Measurements from ENCODE around the gene FAXDC2.

The FAXDC2 gene

DNA sequence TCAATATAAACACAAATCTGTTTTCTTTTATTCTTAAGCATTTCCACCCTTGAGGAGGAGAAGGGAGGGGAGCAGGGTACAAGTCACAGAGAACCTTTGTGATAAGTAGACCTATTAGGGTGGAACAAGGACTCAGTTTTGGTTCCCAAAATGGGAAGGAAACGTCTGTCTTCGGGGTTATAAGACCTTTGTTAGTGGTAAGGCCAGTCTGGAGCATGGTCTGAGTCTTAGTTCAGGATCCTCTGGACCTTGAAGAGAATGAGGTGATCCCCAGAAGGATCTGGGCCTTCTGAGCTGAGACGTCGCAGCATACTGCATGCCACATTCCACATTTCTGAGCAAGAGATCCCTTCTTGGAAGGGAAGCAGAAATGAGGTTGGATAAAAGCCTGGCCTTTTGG is 37.2 kb downstream of the FAXDC2 start:
- no peaks in the 10 kb centered on the region for H3K9me3 ChIP-seq (ENCODE audit: control insufficient read depth, low read length)
- no peak overlapping the region for H3K9ac ChIP-seq (ENCODE audit: low read length)
- DNase-seq (ENCODE audit: low read depth): no peak
- H3K4me3 ChIP-seq (ENCODE audit: low read length): no peak overlapping the region
- no peaks in the 10 kb centered on the region for H3K27me3 ChIP-seq (replicated peaks; ENCODE audit: control insufficient read depth, insufficient read depth, low read length)
- peaks cover 87% of the 10 kb centered on the region for H3K36me3 ChIP-seq (ENCODE audit: control insufficient read depth, insufficient read depth, low read length, severe bottlenecking)
- peaks cover 16% of the 10 kb centered on the region for H3K4me1 ChIP-seq (ENCODE audit: control insufficient read depth, insufficient read depth, low read length)

DNA sequence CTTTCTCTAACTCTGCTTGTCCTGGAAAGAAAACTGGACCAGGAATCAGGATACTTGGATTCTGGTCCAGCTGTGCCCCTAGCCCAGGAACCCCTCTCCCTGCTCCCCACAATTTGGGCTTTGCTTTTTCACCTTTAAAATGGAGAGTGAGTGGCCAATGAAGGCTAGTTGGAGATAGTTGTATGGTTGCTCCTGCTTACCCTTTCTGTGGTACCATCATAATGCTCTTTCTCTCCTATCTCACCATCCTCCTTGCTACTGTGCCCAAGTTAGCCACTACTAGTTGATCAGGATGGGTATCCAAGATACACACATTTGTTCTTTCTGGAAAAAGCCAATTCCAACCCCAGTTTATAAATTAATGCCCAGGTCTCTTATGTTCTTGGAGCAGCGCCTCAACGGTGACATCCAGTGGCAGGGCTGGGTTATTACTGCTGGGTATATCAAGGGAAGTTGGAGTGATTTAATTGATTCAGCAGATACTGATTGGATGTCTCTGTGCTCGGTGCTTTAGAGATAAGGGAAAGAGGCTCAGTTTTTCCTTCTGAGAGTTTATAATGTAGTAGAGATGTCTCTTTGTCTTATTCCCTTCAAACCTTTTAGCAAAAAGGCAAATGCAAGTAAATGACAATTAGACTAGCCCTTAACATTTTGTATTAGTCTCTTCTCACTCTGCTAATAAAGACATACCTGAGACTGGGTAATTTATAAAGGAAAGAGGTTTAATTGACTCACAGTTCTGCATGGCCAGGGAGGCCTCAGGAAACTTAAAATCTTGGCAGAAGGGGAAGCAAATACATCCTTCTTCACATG is 38.5 kb downstream of the FAXDC2 start:
- peak; percentile 81 for DNase-seq (ENCODE audit: low read depth)
- peaks cover 16% of the 10 kb centered on the region for H3K4me1 ChIP-seq (ENCODE audit: control insufficient read depth, insufficient read depth, low read length)
- H3K9ac ChIP-seq (ENCODE audit: low read length): peak overlapping the region; percentile 65
- peaks cover 87% of the 10 kb centered on the region for H3K36me3 ChIP-seq (ENCODE audit: control insufficient read depth, insufficient read depth, low read length, severe bottlenecking)
- no peaks in the 10 kb centered on the region for H3K27me3 ChIP-seq (replicated peaks; ENCODE audit: control insufficient read depth, insufficient read depth, low read length)
- no peak overlapping the region for H3K4me3 ChIP-seq (ENCODE audit: low read length)
- H3K9me3 ChIP-seq (ENCODE audit: control insufficient read depth, low read length): no peaks in the 10 kb centered on the region

DNA sequence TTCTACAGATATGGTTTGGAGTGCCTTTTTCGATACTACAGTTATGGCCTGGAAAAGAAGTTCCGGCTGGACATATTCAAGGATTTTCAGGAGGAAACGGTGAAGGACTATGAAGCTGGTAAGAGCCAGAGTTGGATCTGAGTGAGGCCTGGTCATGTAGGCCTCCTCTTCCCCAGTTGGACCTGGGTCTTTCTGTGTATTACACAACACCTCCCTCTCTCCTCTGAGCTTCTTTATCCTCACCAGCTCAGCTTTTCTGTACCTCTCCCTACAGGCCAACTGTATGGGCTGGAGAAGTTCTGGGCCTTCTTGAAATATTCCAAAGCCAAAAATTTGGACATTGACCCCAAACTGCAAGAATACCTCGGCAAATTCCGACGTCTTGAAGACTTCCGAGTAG is 39.2 kb downstream of the FAXDC2 start:
- H3K4me1 ChIP-seq (ENCODE audit: control insufficient read depth, insufficient read depth, low read length): peaks cover 16% of the 10 kb centered on the region
- H3K9ac ChIP-seq (ENCODE audit: low read length): peak overlapping the region; percentile 65
- H3K27me3 ChIP-seq (replicated peaks; ENCODE audit: control insufficient read depth, insufficient read depth, low read length): no peaks in the 10 kb centered on the region
- H3K4me3 ChIP-seq (ENCODE audit: low read length): no peak overlapping the region
- DNase-seq (ENCODE audit: low read depth): no peak
- peaks cover 87% of the 10 kb centered on the region for H3K36me3 ChIP-seq (ENCODE audit: control insufficient read depth, insufficient read depth, low read length, severe bottlenecking)
- H3K9me3 ChIP-seq (ENCODE audit: control insufficient read depth, low read length): no peaks in the 10 kb centered on the region

DNA sequence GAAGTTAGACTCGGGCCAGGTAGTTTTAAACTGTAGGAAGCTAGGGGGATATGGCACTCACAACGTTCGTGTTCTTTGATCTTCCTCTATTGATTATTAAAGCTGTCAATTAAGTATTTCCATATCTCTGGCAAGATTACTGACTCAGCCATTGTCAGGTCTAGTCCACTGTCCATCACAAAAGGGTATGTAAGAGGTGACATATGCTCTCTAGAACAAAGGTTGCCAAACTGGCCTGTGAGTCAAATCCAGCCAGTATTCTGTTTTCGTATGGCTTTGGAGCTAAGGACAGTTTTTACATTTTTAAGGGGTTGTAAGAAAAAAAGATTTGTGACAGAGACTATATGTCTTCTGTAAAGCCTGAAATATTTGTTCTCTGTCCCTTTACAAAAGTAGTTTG is 44.2 kb downstream of the FAXDC2 start:
- H3K36me3 ChIP-seq (ENCODE audit: control insufficient read depth, insufficient read depth, low read length, severe bottlenecking): peaks cover 94% of the 10 kb centered on the region

DNA sequence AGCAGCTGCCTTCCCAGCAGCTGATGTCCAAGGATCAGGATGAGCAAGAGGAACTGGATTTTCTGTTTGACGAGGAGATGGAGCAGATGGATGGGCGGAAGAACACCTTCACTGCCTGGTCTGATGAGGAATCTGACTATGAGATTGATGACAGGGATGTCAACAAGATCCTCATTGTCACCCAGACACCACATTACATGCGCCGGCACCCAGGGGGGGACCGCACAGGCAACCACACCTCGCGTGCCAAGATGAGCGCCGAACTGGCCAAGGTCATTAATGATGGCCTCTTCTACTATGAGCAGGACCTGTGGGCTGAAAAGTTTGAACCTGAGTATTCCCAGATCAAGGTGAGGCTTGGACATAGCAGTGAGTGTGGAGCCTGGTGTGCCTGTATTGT is 48.4 kb downstream of the FAXDC2 start:
- no peak overlapping the region for H3K4me3 ChIP-seq (ENCODE audit: low read length)

More for the DNA sequence above, 44.2 kb downstream of the FAXDC2 start:
- Histone ChIP-seq H3K9ac (ENCODE audit: low read length) (no peak overlapping the region), H3K27me3 (replicated peaks; ENCODE audit: control insufficient read depth, insufficient read depth, low read length) (no peaks in the 10 kb centered on the region), H3K4me3 (ENCODE audit: low read length) (no peak overlapping the region), H3K9me3 (ENCODE audit: control insufficient read depth, low read length) (no peaks in the 10 kb centered on the region), H3K4me1 (ENCODE audit: control insufficient read depth, insufficient read depth, low read length) (peaks cover 8% of the 10 kb centered on the region)
- no peak for DNase-seq (ENCODE audit: low read depth)

DNA sequence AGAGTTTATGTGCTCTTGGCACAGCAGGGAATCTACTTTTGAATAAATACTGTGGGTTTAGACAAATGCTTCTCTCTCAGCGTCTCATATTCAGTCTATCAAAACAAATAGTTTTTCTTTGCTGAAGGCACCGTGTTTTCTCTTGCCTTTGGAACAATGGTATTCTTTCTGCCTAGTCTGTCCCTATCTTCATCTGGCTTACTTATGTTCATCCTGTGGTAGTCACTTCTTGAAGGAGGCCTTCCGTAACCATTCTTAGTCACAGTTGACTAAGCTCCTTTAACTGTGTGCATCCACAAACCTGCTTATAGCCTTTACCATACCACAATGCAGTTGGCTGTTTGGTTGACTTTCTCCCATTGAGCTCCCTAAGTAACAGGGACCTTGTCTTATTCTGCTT is 49.3 kb downstream of the FAXDC2 start:
- peak; percentile 15 for DNase-seq (ENCODE audit: low read depth)
- H3K27me3 ChIP-seq (replicated peaks; ENCODE audit: control insufficient read depth, insufficient read depth, low read length): no peaks in the 10 kb centered on the region
- H3K9ac ChIP-seq (ENCODE audit: low read length): no peak overlapping the region
- H3K9me3 ChIP-seq (ENCODE audit: control insufficient read depth, low read length): no peaks in the 10 kb centered on the region
- peaks cover 96% of the 10 kb centered on the region for H3K36me3 ChIP-seq (ENCODE audit: control insufficient read depth, insufficient read depth, low read length, severe bottlenecking)
- H3K4me1 ChIP-seq (ENCODE audit: control insufficient read depth, insufficient read depth, low read length): peaks cover 4% of the 10 kb centered on the region
- H3K4me3 ChIP-seq (ENCODE audit: low read length): no peak overlapping the region

More for the DNA sequence above, 48.4 kb downstream of the FAXDC2 start:
- Histone ChIP-seq H3K36me3 (ENCODE audit: control insufficient read depth, insufficient read depth, low read length, severe bottlenecking) (peaks cover 97% of the 10 kb centered on the region), H3K27me3 (replicated peaks; ENCODE audit: control insufficient read depth, insufficient read depth, low read length) (no peaks in the 10 kb centered on the region), H3K9ac (ENCODE audit: low read length) (no peak overlapping the region), H3K9me3 (ENCODE audit: control insufficient read depth, low read length) (no peaks in the 10 kb centered on the region), H3K4me1 (ENCODE audit: control insufficient read depth, insufficient read depth, low read length) (no peaks in the 10 kb centered on the region)
- DNase-seq (ENCODE audit: low read depth): no peak

DNA sequence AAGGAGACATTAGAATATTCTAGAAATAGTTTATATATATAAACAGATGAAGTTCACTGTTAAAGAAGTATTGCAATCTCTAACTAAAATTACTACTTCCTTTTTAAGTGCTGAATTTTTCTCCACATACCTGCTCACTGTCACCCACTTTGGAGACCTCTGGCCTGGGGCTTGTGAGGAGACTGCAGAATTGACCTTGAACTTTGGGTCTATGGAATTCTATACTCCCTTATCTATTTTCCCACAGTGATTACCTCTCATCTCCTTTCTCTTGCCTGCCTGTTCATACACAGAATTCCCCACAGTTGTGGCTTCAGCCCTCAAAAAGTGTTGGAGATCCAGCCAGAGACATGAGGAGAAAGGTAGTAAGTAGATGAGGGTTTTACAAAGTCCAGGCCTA is 49.8 kb downstream of the FAXDC2 start:
- H3K4me3 ChIP-seq (ENCODE audit: low read length): no peak overlapping the region
- peaks cover 4% of the 10 kb centered on the region for H3K4me1 ChIP-seq (ENCODE audit: control insufficient read depth, insufficient read depth, low read length)
- no peak overlapping the region for H3K9ac ChIP-seq (ENCODE audit: low read length)
- DNase-seq (ENCODE audit: low read depth): no peak
- peaks cover 91% of the 10 kb centered on the region for H3K36me3 ChIP-seq (ENCODE audit: control insufficient read depth, insufficient read depth, low read length, severe bottlenecking)
- H3K9me3 ChIP-seq (ENCODE audit: control insufficient read depth, low read length): no peaks in the 10 kb centered on the region
- H3K27me3 ChIP-seq (replicated peaks; ENCODE audit: control insufficient read depth, insufficient read depth, low read length): no peaks in the 10 kb centered on the region

DNA sequence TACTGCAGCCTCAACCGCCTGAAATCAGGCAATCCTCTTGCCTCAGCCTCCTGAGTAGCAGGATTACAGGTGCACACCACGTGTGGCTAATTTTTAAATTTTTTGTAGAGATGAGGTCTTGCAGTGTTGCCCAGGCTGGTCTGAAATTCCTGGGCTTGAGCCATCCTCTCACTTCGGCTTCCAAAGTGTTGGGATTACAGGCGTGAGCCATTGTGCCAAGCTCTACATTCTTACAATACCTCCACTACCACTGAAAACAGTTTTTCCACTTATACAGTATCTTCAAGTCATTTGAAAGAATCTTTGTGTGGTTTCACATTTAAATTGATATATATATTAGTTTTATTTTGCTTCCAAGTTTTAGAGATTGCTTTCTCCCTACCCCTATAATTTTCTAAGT is 52.6 kb downstream of the FAXDC2 start:
- H3K9ac ChIP-seq (ENCODE audit: low read length): no peak overlapping the region
- peaks cover 90% of the 10 kb centered on the region for H3K36me3 ChIP-seq (ENCODE audit: control insufficient read depth, insufficient read depth, low read length, severe bottlenecking)
- no peak overlapping the region for H3K4me3 ChIP-seq (ENCODE audit: low read length)
- peak; percentile 16 for DNase-seq (ENCODE audit: low read depth)
- no peaks in the 10 kb centered on the region for H3K27me3 ChIP-seq (replicated peaks; ENCODE audit: control insufficient read depth, insufficient read depth, low read length)
- H3K9me3 ChIP-seq (ENCODE audit: control insufficient read depth, low read length): no peaks in the 10 kb centered on the region
- peaks cover 22% of the 10 kb centered on the region for H3K4me1 ChIP-seq (ENCODE audit: control insufficient read depth, insufficient read depth, low read length)

DNA sequence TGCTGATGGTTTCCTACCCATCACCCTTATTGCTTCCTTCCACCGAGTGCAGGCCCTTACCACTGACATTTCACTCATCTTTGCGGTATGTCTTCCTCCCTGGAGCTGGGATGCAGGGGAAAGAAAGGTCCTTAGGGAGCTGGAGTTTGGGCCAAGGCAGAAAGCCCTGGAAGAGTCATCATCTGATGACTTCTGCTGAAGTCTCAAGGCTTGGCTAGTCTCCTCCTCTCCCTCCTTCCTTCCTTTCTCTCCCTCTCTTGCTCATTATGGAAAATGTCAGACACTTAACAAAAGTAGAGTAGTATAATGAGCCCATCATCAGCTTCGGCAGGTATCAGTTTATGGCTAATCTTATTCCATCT is 55.2 kb downstream of the FAXDC2 start:
- Histone ChIP-seq H3K4me1 (ENCODE audit: control insufficient read depth, insufficient read depth, low read length) (peaks cover 22% of the 10 kb centered on the region), H3K36me3 (ENCODE audit: control insufficient read depth, insufficient read depth, low read length, severe bottlenecking) (peaks cover 88% of the 10 kb centered on the region), H3K9me3 (ENCODE audit: control insufficient read depth, low read length) (no peaks in the 10 kb centered on the region), H3K4me3 (ENCODE audit: low read length) (no peak overlapping the region), H3K27me3 (replicated peaks; ENCODE audit: control insufficient read depth, insufficient read depth, low read length) (no peaks in the 10 kb centered on the region), H3K9ac (ENCODE audit: low read length) (no peak overlapping the region)
- DNase-seq (ENCODE audit: low read depth): no peak

DNA sequence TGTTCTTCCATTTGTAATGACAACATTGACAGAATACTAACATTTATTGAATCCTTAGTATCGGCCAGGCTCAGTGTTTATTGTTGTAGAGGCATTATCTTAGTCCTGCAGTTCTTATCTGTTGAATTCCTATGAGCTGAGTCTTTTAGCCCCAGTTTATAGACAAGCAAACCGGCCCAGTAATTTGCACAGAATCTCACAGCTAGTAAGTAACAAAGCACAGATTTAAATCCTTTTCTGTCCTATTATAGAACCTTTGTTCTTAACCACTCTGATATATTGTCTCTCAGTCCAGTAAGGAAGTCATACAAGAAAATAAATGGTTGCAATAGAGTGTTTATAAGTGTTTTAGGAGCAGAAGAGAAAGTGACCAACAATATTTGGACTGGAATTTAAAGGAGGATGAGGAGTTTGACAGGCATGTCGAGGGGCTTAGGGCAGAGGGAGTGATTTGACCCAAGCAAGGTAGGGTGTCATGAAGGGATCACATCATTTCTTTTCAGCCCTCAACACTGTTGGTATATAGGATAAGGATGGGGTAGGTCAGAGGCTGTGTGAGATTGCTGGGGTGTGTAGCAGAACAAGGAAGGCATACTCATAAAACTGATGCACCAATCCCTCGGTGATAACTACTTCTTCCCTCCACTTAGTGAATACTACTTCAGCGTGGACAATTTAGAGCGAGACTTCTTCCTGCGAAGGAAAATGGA is 55.7 kb downstream of the FAXDC2 start:
- H3K4me3 ChIP-seq (ENCODE audit: low read length): no peak overlapping the region
- H3K27me3 ChIP-seq (replicated peaks; ENCODE audit: control insufficient read depth, insufficient read depth, low read length): no peaks in the 10 kb centered on the region
- peak overlapping the region; percentile 1 for H3K9ac ChIP-seq (ENCODE audit: low read length)
- H3K9me3 ChIP-seq (ENCODE audit: control insufficient read depth, low read length): no peaks in the 10 kb centered on the region
- H3K4me1 ChIP-seq (ENCODE audit: control insufficient read depth, insufficient read depth, low read length): peaks cover 22% of the 10 kb centered on the region
- DNase-seq (ENCODE audit: low read depth): peak; percentile 48
- H3K36me3 ChIP-seq (ENCODE audit: control insufficient read depth, insufficient read depth, low read length, severe bottlenecking): peaks cover 84% of the 10 kb centered on the region

DNA sequence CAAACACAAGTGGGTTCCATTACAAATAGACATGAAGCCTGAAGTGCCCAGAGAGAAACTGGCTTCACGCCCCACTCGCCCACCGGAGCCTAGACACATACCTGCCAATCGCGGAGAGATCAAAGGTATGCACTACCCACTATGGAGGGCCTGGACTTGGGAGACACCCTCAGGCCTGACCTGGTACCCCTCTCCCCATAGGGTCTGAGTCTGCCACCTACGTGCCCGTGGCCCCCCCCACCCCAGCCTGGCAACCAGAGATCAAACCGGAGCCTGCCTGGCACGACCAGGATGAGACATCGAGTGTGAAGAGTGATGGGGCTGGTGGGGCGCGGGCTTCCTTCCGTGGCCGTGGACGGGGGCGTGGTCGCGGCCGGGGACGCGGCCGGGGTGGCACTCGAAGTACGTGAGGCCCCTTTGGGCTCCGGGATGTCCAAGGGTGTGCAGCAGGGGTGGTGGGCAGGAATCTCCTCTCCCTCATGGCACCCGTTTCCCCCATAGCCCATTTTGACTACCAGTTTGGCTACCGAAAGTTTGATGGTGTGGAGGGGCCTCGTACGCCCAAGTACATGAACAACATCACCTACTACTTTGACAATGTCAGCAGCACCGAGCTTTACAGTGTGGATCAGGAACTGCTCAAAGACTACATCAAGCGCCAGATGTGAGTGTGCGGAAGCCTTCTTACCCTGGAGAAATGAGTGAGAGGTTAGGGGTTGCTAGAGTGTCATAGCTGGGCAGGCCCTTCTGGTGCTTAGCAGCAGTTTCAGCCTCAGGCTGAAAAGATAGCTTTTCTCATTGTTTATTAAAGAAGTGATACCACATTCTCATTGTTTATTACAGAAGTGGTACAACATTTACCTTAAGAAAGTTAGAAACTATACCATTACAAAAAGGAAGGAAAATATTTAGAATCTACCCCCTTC is 56.5 kb downstream of the FAXDC2 start:
- peaks cover 22% of the 10 kb centered on the region for H3K4me1 ChIP-seq (ENCODE audit: control insufficient read depth, insufficient read depth, low read length)
- DNase-seq (ENCODE audit: low read depth): no peak
- peaks cover 76% of the 10 kb centered on the region for H3K36me3 ChIP-seq (ENCODE audit: control insufficient read depth, insufficient read depth, low read length, severe bottlenecking)
- no peak overlapping the region for H3K4me3 ChIP-seq (ENCODE audit: low read length)
- no peaks in the 10 kb centered on the region for H3K27me3 ChIP-seq (replicated peaks; ENCODE audit: control insufficient read depth, insufficient read depth, low read length)
- no peaks in the 10 kb centered on the region for H3K9me3 ChIP-seq (ENCODE audit: control insufficient read depth, low read length)
- peak overlapping the region; percentile 1 for H3K9ac ChIP-seq (ENCODE audit: low read length)

Measured in adipocyte (in vitro differentiated cells).